Measurements from ENCODE around the gene LGI1.

DNA sequence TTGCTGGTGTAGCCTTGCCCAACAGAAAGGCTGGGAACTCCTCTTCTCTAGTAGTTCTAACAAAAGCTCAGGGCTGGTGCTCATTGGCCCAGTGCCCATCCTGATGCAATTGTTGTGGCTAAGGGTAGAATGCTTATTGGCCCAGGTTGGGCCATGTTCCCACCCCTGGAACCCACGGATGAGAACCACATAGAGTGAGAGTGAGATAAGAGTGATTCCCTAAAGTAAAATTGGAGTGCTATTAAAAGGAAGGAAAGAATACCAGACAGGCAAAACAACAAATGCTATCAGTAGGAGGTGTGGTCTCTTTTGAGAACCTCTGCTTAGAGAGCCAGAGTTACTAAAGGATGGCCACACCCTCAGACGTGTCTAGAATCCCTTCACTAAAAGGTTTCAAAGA, 49.2 kb downstream of the LGI1 start:
- TF ChIP-seq, protein P1, sequence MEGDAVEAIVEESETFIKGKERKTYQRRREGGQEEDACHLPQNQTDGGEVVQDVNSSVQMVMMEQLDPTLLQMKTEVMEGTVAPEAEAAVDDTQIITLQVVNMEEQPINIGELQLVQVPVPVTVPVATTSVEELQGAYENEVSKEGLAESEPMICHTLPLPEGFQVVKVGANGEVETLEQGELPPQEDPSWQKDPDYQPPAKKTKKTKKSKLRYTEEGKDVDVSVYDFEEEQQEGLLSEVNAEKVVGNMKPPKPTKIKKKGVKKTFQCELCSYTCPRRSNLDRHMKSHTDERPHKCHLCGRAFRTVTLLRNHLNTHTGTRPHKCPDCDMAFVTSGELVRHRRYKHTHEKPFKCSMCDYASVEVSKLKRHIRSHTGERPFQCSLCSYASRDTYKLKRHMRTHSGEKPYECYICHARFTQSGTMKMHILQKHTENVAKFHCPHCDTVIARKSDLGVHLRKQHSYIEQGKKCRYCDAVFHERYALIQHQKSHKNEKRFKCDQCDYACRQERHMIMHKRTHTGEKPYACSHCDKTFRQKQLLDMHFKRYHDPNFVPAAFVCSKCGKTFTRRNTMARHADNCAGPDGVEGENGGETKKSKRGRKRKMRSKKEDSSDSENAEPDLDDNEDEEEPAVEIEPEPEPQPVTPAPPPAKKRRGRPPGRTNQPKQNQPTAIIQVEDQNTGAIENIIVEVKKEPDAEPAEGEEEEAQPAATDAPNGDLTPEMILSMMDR (IDR thresholded peaks at IDR 0.05; ENCODE audit: insufficient read depth, low read length, poor library complexity, severe bottlenecking), result no peak
- no peak for TF ChIP-seq EZH2phosphoT487 (conservative IDR thresholded peaks at IDR 0.05; ENCODE audit: low read length)

Measured in SU-DHL-6 (cell line).